Thoracic aorta (tissue), 2 donors: ENCODE results near the gene RGS12. TPM values are rescaled to one million over a fixed set of nuclear protein-coding genes. Genes with fewer than 3 reads are reported as not detected.

Source experiments
- ATAC-seq: fragments of 150-250 bp; one replicate; pipeline ENCODE4 v1.8.0; 2017; ENCODE audit warnings: low read depth; ENCODE audit not compliant: insufficient number of reproducible peaks, low FRiP score
- DNase-seq: peaks from one replicate; pipeline ENCODE4 v3.0.0-alpha.2; 2020; ENCODE audit warnings: low spot score
- H3K27ac ChIP-seq, 2 donors: fragments of 200-600 bp; sonication (generic); 1 replicate in 1 of 2; 2 replicates in 1 of 2; pipeline ENCODE4 v1.5.1; 2016; ENCODE audit warnings: mild to moderate bottlenecking in 2 of 2, moderate library complexity in 2 of 2
- H3K27me3 ChIP-seq: fragments of 200-600 bp; sonication (generic); replicated peaks from 2 replicates; pipeline ENCODE4 v1.6.0; 2016; ENCODE audit warnings: mild to moderate bottlenecking; ENCODE audit not compliant: insufficient read depth
- H3K36me3 ChIP-seq: fragments of 200-600 bp; sonication (generic); one replicate; pipeline ENCODE4 v1.5.1; 2016
- H3K4me1 ChIP-seq, 2 donors: fragments of 200-600 bp; sonication (generic); 1 replicate in 1 of 2; 2 replicates in 1 of 2; pipeline versions ENCODE4 v1.5.1 to v1.6.0; 2016; ENCODE audit warnings: low read depth in 2 of 2, mild to moderate bottlenecking in 1 of 2; ENCODE audit not compliant: control insufficient read depth in 1 of 2
- H3K4me3 ChIP-seq: fragments of 200-600 bp; sonication (generic); 2 replicates; pipeline ENCODE4 v1.5.1; 2016; ENCODE audit warnings: mild to moderate bottlenecking
- H3K9me3 ChIP-seq: fragments of 200-600 bp; sonication (generic); 2 replicates; pipeline ENCODE4 v1.5.1; 2016
- total RNA-seq, 2 donors: library from RNA; depleted of rRNA; stranded (reverse); fragments of >200 nt; gene quantifications; one replicate each; pipeline versions ENCODE4 v1.1.0 to v1.2.3, GENCODE V29; 2016
- TF ChIP-seq, protein P1 (sequence below): fragments of 200-600 bp; sonication (generic); IDR thresholded peaks from one replicate; pipeline ENCODE4 v1.5.1; 2019; ENCODE audit warnings: antibody characterized with exemption

Gene RGS12
- total RNA-seq, 2 donors from 2014 or later: 13.5 to 43.6 TPM

DNA sequence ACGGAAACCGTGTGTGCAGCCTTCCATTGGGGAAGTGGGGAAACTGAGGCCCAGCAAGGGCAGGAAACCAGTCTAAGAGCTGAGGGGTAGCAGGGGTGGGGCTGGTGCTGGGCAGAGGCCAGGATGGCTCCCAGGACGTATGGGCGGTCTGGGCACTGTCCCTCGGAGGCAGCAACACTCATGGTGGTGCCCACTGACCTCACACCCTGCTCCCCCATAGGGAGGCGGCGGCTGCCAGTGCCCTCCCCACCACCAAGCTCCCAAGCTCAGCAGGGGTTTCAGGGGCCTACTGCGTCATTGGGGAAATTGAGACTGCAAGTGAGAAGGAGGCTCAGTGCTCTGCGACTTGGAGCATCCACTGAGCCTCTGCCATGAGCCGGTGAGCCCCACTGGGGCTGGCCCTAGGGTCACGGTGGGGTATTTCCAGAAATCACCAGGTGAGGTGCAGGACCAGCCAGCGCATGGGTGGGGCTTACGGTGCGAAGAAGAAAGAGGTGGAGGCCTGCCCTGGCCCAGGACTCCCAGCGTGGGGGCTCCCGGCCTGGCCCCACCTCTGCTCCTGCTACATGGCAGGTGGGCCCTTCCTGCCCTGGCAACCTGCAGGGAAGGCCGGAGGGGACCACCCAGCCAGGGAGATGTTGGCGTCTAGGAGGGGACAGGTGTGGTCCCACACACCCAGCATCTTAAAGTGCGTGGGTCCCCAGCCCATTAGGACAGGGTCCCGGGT lies 42.9 kb upstream of the RGS12 start:
- ATAC-seq (no peak), DNase-seq (no peak)
- Histone ChIP-seq H3K9me3 (no peaks in the 10 kb centered on the region), H3K27ac (no peak overlapping the region), H3K4me3 (no peak overlapping the region), H3K36me3 (no peaks in the 10 kb centered on the region), H3K4me1 (no peaks in the 10 kb centered on the region), H3K27me3 (no peaks in the 10 kb centered on the region)
- TF ChIP-seq, protein P1, sequence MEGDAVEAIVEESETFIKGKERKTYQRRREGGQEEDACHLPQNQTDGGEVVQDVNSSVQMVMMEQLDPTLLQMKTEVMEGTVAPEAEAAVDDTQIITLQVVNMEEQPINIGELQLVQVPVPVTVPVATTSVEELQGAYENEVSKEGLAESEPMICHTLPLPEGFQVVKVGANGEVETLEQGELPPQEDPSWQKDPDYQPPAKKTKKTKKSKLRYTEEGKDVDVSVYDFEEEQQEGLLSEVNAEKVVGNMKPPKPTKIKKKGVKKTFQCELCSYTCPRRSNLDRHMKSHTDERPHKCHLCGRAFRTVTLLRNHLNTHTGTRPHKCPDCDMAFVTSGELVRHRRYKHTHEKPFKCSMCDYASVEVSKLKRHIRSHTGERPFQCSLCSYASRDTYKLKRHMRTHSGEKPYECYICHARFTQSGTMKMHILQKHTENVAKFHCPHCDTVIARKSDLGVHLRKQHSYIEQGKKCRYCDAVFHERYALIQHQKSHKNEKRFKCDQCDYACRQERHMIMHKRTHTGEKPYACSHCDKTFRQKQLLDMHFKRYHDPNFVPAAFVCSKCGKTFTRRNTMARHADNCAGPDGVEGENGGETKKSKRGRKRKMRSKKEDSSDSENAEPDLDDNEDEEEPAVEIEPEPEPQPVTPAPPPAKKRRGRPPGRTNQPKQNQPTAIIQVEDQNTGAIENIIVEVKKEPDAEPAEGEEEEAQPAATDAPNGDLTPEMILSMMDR: no peak

DNA sequence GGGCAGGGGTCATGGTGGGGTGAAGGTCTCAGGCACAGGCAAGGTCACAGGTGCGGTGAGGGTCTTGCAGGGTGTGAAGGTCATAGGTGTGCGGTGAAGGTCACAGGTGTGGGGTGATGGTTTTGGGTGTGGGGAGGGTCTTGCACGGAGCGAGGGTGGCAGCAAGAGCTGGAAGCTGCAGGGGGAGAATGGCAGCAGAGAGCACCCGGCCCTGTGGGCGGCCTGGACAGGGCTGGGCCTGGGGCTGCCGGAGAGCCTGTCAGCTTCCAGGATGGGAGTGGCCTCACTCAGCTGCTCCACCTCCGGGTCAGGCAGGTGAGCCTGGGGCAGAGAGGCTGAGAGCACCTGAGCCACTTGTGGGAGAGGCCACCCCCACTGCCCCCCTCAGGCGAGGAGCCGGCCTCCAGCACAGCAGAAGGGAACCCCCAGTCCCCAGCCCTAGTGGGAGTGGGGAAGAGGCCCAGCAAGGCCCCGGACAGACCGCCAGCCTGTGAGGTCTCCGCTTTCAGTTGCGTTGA lies 42.3 kb upstream of the RGS12 start:
- DNase-seq: no peak
- TF ChIP-seq, protein P1: no peak
- H3K27me3 ChIP-seq: no peaks in the 10 kb centered on the region

DNA sequence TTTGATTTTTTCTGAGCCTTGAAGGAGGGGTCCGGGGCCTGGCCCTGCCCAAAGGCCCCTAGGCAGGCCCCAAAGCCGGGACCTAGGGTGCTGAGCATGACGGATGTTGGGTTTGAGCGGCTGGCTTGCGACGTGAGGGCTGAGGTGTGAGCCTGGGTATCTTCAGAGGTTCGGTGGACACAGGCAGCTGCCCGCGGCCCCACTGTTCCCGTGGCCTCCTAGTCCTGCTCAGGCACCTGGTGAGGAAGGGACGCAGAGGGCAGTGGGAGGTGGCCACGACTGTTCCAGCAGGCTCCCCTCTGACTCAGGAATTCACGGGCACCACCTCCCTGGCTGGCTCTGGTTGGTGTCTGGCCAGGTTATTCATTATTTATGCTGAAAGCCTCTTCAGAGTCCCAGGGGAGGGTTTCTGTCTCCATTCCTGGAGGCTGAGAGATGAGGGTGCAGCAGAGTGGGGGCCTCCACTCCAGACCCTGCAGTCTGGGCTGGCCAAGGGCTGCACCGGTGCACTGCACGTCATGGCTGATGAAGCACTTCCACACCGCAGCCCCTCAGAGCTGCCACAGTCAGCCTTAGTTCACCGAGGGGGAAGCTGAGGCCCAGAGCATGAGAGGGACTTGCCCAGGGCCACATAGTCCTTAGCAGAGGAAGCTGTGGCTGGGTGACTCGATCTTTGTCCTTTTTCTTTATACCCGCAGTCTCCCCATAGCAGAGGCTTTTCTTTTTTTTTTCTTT lies 41.7 kb upstream of the RGS12 start:
- TF ChIP-seq, protein P1: no peak
- no peak overlapping the region for H3K27ac ChIP-seq
- DNase-seq (no peak), ATAC-seq (no peak)
- no peak overlapping the region for H3K4me3 ChIP-seq
- no peaks in the 10 kb centered on the region for H3K36me3 ChIP-seq
- H3K9me3 ChIP-seq: no peaks in the 10 kb centered on the region
- H3K4me1 ChIP-seq: no peaks in the 10 kb centered on the region
- H3K27me3 ChIP-seq: no peaks in the 10 kb centered on the region

More for the DNA sequence above, 42.3 kb upstream of the RGS12 start:
- H3K27ac ChIP-seq: no peak overlapping the region
- H3K4me3 ChIP-seq: no peak overlapping the region
- no peaks in the 10 kb centered on the region for H3K9me3 ChIP-seq
- no peaks in the 10 kb centered on the region for H3K36me3 ChIP-seq
- no peaks in the 10 kb centered on the region for H3K4me1 ChIP-seq
- no peak for ATAC-seq

DNA sequence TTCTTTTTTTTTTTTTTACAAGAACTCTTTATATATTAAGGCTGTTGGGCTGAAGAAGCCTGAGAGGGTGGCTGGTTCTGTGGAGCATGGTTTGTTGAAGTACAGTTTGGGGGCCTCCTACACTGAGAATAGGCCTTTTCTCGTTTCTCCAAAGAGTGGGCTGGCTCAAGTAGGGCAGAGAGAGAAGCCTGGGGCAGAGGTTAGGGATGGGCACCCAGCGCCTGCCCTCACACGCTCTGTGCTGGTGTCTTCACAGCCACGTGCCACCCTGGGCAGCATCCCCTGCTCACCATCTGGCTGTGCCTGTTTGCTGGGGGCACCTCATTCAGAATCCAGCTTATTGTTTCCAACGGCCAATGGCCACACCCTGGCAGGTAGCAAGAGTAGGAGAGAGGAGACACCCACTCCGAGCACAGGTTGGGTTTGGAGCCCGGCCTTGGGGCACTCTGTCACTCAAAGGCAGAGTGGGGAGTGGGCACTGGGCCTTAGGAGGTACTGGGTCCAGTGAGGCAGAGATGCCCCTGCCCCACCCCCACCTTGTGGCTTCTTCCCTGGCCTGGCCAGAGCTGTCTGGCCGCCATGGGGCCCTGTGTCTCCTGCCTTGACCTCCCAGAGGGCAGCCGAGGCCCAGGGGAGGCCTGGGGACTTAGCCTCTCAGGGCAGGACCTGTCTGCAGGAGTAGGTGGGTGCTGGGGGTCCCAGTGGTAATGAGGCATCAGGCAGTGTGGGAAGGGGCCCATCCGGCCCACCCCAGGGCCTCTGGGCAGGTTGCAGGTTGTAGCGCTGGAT lies 40.9 kb upstream of the RGS12 start:
- H3K36me3 ChIP-seq: no peaks in the 10 kb centered on the region
- H3K4me1 ChIP-seq: no peaks in the 10 kb centered on the region
- DNase-seq (no peak), ATAC-seq (no peak)
- TF ChIP-seq, protein P1: no peak
- no peak overlapping the region for H3K4me3 ChIP-seq
- no peaks in the 10 kb centered on the region for H3K9me3 ChIP-seq
- H3K27me3 ChIP-seq: no peaks in the 10 kb centered on the region
- no peak overlapping the region for H3K27ac ChIP-seq

DNA sequence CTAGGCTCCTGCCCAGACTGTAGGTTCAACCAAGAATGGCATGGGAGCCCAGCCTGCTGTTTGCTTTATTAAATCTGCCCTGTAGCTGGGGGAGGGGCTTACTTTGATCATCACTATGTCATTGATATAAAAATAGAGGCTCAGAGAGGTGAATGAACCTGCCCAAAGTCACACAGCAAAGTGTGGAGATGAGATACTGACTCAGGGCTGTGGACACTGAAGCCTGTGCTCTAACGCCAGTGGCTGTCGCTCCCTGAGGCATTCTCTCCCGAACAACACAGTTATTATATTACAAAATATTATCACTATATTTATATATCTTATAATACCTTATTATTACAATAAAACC lies 40.4 kb upstream of the RGS12 start:
- no peaks in the 10 kb centered on the region for H3K27me3 ChIP-seq
- TF ChIP-seq, protein P1: no peak
- H3K36me3 ChIP-seq: no peaks in the 10 kb centered on the region
- H3K4me3 ChIP-seq: no peak overlapping the region
- H3K27ac ChIP-seq: no peak overlapping the region
- H3K9me3 ChIP-seq: no peaks in the 10 kb centered on the region
- ATAC-seq: no peak
- H3K4me1 ChIP-seq: no peaks in the 10 kb centered on the region
- no peak for DNase-seq
